D721Med (cell line): ENCODE data around the gene C1orf174.
"Not testable (repeated sequence)": the region's sequence is repeated elsewhere in the genome, so short reads cannot be mapped to it uniquely, and the experiment has no call there.

Experiments
- DNase-seq: peaks from one replicate; pipeline ENCODE4 v3.0.0; 2011; ENCODE audit warnings: low spot score; ENCODE audit not compliant: insufficient read length
- FAIRE-seq: peaks from 2 replicates; lab custom pipeline; 2011; peaks lifted over from hg19 to GRCh38; lab: Jason Lieb, UNC
- TF ChIP-seq, protein P1 (sequence below): IDR thresholded peaks from 2 replicates; pipeline ENCODE4 v1.5.1; 2012; ENCODE audit warnings: mild to moderate bottlenecking, control low read depth; ENCODE audit not compliant: insufficient read depth; ENCODE audit errors: missing control alignments

Gene C1orf174

DNA sequence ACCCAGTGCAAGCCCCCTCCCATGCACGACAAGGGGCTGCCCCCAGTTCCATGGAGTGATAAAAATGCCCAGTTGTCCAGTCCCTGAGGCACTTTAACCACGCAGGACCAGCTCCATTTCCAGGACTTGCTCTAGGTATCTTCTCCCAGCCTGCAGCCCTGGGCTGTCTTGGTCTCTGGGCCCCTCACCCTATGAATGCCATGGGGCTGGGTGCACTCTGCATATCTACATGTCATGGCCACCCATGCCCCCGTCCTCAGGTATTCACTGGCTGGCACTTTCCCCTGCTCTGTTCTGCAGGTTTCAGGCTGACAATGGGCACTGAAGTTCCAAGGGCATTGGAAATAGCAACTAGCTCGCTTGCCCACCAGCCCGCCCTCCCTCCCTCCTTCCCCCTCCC is 19.6 kb upstream of the C1orf174 start:
- FAIRE-seq (no peak), DNase-seq (no peak)
- TF ChIP-seq, protein P1, sequence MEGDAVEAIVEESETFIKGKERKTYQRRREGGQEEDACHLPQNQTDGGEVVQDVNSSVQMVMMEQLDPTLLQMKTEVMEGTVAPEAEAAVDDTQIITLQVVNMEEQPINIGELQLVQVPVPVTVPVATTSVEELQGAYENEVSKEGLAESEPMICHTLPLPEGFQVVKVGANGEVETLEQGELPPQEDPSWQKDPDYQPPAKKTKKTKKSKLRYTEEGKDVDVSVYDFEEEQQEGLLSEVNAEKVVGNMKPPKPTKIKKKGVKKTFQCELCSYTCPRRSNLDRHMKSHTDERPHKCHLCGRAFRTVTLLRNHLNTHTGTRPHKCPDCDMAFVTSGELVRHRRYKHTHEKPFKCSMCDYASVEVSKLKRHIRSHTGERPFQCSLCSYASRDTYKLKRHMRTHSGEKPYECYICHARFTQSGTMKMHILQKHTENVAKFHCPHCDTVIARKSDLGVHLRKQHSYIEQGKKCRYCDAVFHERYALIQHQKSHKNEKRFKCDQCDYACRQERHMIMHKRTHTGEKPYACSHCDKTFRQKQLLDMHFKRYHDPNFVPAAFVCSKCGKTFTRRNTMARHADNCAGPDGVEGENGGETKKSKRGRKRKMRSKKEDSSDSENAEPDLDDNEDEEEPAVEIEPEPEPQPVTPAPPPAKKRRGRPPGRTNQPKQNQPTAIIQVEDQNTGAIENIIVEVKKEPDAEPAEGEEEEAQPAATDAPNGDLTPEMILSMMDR = no peak

GRCh38 chr1:3918966-3919611 is 19.0 kb upstream of the C1orf174 start:
- FAIRE-seq (no peak), DNase-seq (no peak)

DNA sequence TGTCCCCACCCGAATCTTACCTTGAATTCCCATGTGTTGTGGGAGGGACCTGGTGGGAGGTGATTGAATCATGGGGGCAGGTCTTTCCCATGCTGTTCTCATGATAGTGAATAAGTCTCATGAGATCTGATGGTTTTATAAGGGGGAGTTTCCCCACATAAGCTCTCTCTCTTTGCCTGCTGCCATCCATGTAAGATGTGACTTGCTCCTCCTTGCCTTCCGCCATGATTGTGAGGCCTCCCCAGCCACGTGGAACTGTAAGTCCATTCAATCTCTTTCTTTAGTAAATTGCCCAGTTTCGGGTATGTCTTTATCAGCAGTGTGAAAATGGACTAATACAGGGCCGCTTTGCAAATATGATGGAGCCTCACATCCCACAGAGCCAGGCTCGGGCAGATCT is 18.3 kb upstream of the C1orf174 start:
- DNase-seq, FAIRE-seq: not testable (repeated sequence)

More at GRCh38 chr1:3918966-3919611, 19.0 kb upstream of the C1orf174 start:
- TF ChIP-seq, protein P1 = no peak

DNA sequence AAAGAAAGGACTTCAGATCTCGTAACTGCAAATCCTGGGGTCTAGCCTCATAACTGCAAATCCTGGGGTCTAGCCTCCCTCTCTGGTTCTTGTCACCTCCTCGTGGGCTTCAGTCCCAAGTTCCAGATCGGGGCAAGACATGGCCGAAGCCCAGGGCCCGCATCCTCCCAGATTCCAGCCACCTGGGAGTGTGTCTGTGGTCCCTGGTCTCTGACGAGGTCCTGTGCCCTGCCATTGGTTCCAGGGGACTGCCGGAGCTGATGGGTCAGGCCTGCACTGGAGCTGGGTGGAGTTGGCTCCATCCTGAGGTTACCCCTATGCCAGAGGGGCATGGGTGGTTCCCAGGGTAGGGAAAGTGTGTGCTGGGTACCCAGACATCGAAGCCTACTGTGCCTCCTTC is 17.7 kb upstream of the C1orf174 start:
- FAIRE-seq = no peak
- no peak for DNase-seq
- TF ChIP-seq, protein P1 = no peak

DNA sequence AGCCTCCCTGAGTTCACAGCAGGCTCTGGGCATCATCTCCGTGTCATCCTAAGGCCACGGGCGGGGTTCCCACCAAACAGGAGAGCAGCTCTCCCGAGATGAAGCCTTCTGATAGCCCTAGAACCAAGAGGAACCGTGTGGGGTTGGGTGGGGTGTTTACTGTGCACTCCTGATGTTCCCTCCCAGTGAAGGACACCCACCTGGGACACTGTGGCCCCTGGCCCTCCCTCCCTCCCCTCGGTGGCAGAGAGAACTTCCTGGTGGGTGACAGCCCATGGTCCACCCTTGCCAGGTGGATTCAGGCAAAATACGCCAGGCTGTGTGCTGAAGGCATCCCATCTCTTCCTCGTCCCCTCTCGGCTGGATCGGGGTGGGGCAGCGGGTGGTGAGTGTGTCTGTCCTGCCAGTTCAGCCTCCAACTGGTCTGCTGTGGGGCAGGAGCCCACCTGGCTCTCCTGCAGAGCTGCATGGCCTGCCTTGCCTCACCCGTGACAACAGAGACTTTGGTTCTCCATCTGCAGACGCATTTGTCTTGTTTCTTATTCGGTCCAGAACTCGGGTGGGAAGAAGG is 15.6 kb upstream of the C1orf174 start:
- DNase-seq (no peak), FAIRE-seq (no peak)
- TF ChIP-seq, protein P1 = no peak

DNA sequence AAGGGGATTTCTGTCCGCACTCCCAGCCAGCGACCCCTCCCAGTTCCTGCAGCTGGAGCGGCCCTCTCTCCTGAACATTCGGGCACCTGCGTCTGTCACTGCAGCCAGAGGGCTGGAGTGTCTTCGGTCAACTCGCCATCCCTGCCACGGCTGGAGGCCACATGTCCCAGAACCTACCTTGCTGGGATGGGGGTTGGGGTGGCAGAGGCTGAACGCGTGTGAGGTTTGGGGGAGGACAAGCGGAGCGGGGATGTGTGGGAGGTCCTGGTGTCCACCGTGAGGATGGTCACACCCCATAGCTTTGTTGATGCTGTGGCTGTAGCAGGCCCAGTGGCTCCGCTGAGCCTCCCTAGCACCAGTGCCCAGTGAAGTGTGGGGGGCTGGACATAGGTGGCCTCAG is 14.8 kb upstream of the C1orf174 start:
- DNase-seq (no peak), FAIRE-seq (no peak)
- TF ChIP-seq, protein P1 = no peak

GRCh38 chr1:3914331-3914851 is 14.3 kb upstream of the C1orf174 start:
- no peak for FAIRE-seq
- no peak for DNase-seq
- TF ChIP-seq, protein P1 = no peak
